Measurements from ENCODE around the gene RASGEF1B. TPM values are rescaled to one million over a fixed set of nuclear protein-coding genes. Genes with fewer than 3 reads are reported as not detected.
"Not testable (repeated sequence)": the region's sequence is repeated elsewhere in the genome, so short reads cannot be mapped to it uniquely, and the experiment has no call there.

The RASGEF1B gene
- total RNA-seq, 1 donor from 2014 or later = 0.88 TPM

- DNase-seq (ENCODE audit: extremely low read depth, low read depth, low spot score) = no peak
These were observed 26.9 kb upstream of the RASGEF1B start for GRCh38 chr4:81498551-81499099.

DNA sequence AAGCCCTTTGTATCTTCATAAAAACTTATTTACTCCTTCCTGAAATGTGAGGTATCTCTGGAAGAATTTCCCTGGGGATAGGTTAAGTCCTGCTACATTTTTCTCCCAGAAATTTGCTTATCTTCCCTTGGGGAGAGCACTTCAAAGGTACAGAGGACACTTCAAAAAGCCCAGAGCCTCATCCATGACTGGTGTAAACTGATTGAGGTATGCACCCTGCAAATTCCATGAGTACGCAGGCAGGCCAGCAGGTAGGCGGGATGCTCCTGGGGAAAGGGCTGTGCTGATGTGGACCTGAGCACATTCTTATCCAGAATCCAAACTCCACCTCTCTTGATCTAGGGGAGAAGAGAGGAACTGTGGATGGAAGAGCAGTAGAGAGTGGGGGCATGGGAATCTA lies 26.3 kb upstream of the RASGEF1B start:
- DNase-seq (ENCODE audit: extremely low read depth, low read depth, low spot score) = no peak

- no peak for DNase-seq (ENCODE audit: extremely low read depth, low read depth, low spot score)
These were observed 23.6 kb upstream of the RASGEF1B start for GRCh38 chr4:81495345-81495744.

GRCh38 chr4:81494031-81494431 lies 22.3 kb upstream of the RASGEF1B start:
- no peak for DNase-seq (ENCODE audit: extremely low read depth, low read depth, low spot score)

GRCh38 chr4:81492606-81493230 lies 21.0 kb upstream of the RASGEF1B start:
- DNase-seq (ENCODE audit: extremely low read depth, low read depth, low spot score) = no peak

DNA sequence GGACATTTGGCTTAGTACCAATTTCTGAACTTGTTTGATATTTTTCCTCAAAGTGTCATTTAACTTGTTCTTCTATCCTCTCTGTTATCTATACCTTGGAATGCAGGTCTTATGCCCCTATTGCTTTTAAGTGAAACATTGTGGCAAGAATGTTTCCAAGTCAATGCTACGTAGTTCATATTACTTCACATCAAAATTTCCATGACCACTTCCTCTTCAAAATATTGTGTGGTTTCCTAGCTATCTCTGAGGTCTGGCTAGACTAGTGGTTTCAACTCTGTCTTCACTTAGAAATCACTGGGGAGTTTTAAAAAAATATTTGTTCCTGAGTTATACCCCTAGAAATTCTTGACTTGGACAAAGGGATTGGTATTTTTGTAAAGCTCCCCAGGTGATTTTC lies 20.2 kb upstream of the RASGEF1B start:
- no peak for DNase-seq (ENCODE audit: extremely low read depth, low read depth, low spot score)

GRCh38 chr4:81490403-81491160 lies 18.9 kb upstream of the RASGEF1B start:
- DNase-seq (ENCODE audit: extremely low read depth, low read depth, low spot score) = no peak

DNA sequence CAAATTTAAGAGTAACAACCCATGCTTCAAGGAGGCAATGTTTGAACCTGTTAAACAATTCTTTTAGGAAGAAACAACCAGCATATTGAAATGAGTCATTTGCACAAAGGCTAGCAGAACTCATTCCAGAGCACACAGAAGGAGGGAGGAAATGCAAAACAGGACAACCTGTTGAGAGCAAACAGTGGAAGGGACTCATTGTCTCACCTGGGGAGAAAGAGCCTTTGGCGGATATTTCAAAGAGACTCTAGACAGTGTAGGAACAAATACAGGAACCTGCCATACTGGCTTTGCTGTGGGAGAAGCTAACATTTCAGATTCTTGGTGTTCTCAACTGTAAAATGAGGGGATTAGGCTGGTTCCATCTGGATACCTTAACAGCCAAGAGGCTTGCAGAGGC lies 14.8 kb upstream of the RASGEF1B start:
- no peak for DNase-seq (ENCODE audit: extremely low read depth, low read depth, low spot score)

DNA sequence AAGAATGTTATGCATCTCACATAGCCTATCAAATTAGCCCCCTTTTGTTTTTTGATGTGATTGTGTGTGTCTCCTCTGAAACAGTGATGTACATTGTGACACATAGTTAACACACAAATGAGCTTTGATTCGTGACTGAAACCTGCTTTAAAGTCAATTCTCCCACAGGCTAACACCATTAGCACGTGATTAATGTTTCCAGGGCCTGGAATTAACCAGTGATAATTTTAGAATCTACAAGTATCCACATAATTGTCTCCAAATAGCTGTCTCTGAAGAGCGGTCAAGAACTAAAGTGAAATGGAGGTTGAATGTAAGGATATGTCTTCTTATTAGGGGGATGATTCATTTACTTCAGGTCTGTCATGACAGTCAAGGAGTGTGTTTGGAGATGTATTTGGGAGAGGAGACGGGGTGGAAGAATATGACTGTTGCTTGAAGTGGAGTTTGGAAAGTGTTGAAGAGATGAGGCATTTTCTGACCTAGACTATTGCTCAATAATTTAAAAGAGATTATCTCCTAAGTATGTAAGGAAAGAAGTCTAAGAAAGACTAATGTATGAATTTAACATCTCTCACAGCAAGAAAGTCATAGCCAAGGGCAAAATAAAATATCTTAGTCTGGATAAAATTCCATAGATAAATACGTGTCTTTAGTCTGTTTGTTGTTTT lies 13.7 kb upstream of the RASGEF1B start:
- no peak for DNase-seq (ENCODE audit: extremely low read depth, low read depth, low spot score)

DNA sequence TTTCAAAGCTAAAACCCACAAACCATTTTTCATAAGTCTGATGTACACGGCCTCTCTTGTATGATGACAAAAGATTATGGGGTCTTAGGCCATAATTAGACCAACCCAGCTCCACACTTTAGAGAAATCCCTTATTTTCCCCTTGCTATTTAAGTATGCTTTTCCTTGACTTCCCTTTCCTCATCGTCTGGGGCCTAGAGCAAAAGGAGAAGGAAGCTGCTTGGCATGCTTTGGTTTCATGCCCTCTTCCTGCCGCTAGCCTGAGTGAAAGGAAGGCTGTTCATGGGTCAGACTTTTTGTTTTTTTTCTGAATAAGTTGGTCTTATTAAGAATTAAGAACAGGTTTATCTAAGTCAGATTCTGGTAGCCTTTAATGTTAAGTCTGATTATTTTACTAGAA lies 10.6 kb upstream of the RASGEF1B start:
- DNase-seq (ENCODE audit: extremely low read depth, low read depth, low spot score) = no peak

- no peak for DNase-seq (ENCODE audit: extremely low read depth, low read depth, low spot score)
These were observed 9.4 kb upstream of the RASGEF1B start for GRCh38 chr4:81481151-81481550.

GRCh38 chr4:81479573-81479972 lies 7.9 kb upstream of the RASGEF1B start:
- not testable (repeated sequence) for DNase-seq (ENCODE audit: extremely low read depth, low read depth, low spot score)

DNA sequence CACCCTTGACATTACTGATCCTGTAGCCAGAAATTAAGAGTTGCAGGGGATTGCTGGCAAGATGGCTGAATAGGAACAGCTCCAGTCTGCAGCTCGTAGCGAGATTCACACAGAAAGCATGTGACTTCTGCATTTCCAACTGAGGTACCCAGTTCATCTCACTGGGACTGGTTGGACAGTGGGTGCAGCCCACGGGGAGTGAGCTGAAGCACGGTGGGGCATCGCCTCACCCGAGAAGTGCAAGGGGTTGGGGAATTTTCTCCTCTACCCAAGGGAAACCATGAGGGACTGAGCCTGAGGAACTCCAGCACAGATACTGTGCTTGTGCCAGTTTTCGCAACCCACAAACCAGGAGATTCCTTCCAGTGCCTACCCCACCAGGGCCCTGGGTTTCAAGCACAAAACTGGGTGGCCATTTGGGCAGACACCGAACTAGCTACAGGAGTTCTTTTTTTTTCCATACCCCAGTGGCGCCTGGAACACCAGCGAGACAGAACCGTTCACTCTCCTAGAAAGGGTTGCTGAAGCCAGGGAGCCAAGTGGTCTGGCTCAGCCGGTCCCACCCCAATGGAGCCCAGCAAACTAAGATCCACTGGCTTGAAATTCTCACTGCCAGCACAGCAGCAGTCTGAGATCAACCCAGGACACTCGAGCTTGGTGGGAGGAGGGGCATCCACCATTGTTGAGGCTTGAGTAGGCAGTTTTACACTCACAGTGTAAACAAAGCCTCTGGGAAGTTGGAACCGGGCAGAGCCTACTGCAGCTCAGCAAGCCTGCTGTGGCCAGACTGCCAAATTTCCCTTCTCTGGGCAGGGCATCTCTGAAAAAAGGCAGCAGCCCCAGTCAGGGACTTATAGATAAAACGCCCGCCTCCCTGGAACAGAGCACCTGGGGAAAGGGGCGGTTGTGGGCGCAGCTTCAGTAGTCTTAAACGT lies 1.9 kb upstream of the RASGEF1B start:
- not testable (repeated sequence) for DNase-seq (ENCODE audit: extremely low read depth, low read depth, low spot score)

DNA sequence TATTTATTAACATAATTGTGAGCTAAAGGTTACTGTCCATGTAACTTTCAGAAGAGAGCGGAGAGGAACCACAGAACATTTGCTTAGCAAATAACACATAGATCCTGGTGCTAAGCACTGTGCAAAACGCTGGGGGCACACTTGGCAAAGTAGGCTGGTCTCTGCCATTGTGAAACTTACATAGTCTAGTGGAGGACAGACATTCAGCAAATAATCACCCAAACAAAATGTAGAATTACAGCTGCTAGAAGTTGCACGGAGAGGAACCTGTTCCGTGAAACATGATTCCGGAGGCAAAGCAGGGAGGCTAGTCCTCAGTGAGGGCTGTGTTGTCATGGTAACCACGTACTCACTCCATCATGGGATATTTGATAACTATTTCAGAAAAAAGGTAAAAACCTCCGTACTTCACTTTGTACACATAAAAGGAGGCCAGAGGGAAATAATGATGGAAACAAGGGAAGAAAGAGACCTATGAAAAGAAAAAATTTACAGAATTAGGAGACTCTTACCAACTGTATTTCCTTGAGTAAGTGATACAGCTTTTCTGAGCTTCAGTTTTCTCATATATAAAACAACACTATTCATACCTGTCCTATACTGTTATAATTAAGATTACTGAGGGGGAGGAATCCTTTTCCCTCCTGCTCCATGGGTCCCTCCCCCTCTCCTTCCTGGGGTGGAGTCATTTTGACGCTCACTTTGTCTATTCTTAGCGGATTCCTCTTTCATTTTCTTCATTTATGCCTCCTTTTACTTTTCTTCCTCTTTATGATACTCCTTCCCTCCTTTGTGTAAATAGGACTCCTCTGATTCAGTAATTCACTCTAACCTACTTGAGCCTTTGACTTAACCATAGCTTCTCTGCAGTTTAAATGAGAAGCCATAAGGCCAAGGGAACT lies 825 bp upstream of the RASGEF1B start:
- no peak for DNase-seq (ENCODE audit: extremely low read depth, low read depth, low spot score)

GRCh38 chr4:81471298-81471587 lies 464 bp downstream of the RASGEF1B start:
- DNase-seq (ENCODE audit: extremely low read depth, low read depth, low spot score) = no peak

DNA sequence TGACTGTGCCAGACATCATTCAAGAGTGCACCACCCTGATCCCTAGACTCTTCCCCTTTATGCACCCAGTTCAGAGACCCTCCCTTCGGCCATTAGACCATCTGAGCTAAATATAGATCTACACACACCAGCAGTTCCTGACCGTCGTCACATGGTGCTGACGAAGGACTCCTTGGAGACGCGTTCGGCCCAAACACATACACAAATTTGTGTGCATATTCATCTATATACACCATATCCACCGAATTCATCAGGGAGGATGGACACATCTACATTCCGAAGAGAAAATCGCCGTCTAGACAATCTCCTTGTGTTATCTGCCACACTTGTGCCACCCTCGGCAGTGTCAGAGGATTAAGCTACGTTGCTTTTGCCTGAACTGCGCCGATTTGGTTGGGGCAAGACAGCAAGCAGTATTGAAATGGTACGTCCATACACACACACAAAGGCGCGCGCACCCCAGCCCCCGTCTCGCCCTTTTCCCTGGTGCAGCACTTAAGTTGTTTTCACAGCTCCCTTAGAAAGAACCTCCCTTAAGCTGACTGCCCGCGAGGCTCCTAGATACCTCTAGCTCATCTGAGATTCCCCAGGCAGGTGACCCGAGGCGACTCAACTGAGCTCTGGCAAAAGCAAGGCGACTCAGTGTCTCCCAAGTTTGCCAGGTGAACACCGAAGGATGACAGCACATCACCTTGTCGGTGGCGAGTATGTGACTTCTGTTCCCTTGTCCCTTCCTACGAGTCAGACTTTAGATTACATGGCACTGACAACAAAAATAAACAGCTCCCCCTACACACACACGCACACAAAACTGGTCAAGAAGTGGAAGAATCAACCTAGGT lies 1.0 kb downstream of the RASGEF1B start:
- DNase-seq (ENCODE audit: extremely low read depth, low read depth, low spot score) = no peak

GRCh38 chr4:81469781-81470455 lies 1.8 kb downstream of the RASGEF1B start:
- DNase-seq (ENCODE audit: extremely low read depth, low read depth, low spot score) = no peak

DNA sequence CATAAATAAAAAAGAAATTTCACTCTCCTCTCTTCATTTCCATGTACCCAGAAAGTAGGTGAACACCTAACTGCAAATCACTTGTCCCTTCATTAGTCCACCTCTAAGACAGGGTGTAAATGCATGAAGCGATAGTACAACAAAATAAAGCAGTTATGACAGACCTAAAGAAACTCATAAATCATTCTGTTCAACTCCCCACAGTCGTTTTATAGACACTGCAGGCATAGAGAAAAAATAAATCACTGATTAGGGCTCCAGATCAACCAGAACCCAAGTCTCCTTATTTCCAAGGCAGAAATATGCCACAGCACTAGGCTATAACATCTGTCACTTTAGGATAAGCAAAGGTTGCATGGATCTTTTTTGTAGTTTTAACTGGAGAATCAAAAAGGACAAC lies 3.0 kb downstream of the RASGEF1B start:
- DNase-seq (ENCODE audit: extremely low read depth, low read depth, low spot score) = no peak

- no peak for DNase-seq (ENCODE audit: extremely low read depth, low read depth, low spot score)
These were observed 4.1 kb downstream of the RASGEF1B start for GRCh38 chr4:81467672-81467964.

Measured in glomerular endothelial cell (primary cell).